ENCODE measurements around the gene PCSK9.

- TF ChIP-seq POLR2A (IDR thresholded peaks at IDR 0.05; ENCODE audit: low read length) (no peak), PBX3 (IDR thresholded peaks at IDR 0.05) (no peak)
Observed at GRCh38 chr1:55067914-55068313, 28.6 kb downstream of the PCSK9 start.

Data from A549 (cell line).